Stimulated activated CD4-positive, alpha-beta T cell treated with anti-CD3 and anti-CD28 coated beads, Interleukin-15, amount 100 ng/mL, for 1 hour (primary cell): ENCODE results near the gene C10orf105.
A peak's percentile ranks its signal among the peaks of the same experiment; 100 is the strongest.

ENCODE experiments used
- DNase-seq, 2 donors: peaks; one replicate each; pipeline ENCODE4 v3.0.0-alpha.2; 2020; ENCODE audit warnings: low read depth in 1 of 2, low spot score in 1 of 2

C10orf105 gene

DNA sequence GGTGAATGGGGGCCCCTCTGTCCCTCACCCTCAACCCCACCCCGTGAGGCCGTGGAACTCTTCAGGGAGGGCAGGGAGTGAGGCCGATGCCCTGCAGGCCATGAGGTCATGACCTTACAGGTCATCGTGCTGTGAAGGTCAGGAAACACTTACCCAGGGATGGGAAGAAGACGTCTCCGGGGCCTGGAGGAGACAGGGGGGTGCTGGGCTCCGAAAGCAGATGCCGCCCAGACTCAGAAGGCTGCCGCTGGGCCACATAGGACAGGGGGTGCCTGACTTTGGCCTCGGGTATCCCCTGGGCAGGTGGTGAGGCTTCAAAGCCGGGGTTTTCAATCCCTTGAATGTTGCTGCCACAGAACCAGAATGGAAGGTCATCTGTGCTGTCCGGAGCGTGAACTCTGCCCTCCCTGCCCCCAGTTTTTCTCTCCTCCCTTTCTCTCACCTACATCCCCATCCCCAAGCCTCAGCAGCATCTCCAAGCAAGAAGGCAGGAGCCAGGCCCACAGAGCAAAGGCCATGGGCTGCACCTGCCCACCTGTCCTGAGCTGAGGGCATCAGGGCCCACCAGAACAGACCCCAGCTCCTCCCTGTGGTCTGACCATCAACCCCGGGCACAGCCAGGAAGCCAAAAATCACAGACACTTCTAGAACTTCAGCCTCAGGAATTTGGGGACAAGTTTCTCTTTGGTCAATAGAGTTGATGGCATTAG lies 32.1 kb upstream of the C10orf105 start:
- DNase-seq, result no peak

DNA sequence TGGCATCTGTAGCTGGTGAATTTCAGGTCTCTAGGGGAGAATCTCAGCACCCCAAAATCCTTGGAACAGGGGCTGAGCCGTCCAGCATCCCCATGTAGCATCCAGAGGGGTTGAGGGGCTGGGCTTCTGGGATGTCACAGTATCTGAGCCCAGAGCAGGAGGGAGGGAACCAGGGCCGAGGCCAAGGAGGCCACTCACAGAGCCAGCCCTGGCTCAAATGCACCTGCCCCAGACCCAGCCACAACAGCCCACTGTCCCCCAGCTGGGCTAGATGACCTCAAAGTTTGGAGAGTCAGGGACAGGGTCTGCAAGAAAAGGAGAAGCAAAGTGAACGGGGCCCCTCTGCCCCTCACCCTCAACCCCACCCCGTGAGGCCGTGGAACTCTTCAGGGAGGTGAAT lies 31.4 kb upstream of the C10orf105 start:
- DNase-seq, result no peak

DNA sequence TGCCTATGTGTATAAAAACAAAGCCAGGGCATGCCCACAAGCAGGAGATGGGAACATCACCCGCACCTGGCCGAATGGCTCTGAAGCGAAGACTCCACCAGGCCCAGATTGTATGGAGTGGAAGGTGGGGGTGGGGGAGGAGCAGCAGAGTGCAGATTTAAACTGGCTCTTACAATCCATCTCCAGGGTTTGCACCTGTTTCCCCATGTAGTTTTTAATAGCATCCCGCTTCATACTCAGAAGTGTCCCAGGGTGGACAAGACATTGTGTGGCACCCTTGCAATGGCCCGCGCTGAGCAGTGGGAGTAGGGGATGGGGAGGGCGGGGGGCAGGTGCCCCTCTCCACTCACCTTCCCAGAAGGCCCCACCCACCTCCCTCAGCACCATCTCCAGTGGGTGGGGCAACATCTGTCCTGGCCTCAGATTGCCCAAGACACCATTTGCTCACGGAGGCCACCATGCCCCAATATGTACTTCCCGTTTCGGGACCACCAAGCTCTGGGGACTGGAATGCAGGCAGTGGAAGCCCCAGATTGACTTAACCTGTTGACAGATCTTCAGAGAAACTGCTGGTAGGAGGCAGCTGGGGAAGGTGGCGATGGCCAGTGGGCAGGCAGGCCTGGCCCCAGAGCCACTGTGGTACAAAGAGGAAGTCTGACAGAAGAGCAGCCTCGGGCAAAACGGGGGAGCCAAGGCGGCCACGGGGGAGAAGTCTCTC lies 30.7 kb upstream of the C10orf105 start:
- no peak for DNase-seq

GRCh38 chr10:71749396-71749795 lies 29.8 kb upstream of the C10orf105 start:
- no peak for DNase-seq

DNA sequence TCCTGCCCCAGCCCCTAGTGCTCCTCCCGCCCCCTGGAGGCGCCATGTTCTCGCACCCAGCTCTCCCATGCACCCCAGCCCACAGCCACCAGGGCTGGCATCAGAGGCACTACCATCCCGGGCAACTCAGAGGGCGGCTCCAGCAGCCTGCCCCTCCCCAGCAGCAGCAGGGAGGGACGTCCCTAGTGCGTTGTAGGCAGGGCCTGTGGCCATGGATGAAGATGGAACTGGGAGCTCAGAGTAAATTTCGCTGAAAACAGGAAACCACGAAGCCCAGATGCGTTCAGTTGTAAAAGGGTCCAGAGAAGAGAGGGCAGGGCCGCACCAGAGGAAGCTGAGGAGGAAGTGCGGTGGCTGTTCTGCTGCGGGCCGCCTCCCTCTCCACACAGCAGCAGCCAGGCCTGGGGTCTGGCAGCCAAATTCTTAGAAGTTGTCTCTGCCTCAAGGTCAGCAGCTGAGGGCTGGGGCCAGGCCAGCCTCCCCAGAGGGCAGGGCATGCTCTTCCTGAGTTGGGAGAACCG lies 29.2 kb upstream of the C10orf105 start:
- peak in 1 of 2 donors; percentile 71 for DNase-seq

- DNase-seq, result no peak
Observed at GRCh38 chr10:71747551-71748523, 28.3 kb upstream of the C10orf105 start.

- DNase-seq, result no peak
Observed at GRCh38 chr10:71747039-71747531, 27.5 kb upstream of the C10orf105 start.

DNA sequence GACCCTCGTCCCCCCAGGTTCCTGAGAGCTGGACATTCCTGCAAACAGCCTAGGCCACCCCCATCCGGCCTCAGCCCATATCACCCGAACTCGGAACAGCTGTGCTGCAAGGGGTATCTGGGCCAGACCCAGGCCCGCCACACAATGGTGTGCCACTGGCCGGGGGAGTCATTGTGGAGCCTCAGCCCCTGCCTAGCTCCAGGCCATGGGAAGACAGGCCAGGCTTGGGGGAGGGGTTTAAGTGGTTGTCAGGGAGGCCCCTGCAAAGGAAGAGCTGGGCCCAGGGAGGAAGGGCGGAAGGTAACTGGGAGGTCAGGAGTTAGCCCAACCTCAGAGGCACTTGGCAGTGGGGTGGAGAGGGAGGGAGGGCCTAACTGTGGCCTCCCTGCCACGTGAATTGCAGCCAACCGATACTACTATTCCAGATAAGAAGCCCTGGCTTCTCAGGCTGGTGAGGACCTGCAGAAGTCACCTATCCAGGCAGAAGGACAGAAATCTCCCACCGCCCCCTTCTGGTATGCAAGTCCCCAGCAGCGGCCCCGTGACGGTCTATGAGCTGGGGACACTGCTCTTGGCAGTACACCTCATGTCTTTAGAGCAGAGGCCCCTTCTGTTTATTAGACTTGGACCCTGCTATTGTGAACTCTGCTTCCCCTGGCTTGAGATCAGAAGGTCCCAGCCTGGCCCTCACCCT lies 26.9 kb upstream of the C10orf105 start:
- no peak for DNase-seq

DNA sequence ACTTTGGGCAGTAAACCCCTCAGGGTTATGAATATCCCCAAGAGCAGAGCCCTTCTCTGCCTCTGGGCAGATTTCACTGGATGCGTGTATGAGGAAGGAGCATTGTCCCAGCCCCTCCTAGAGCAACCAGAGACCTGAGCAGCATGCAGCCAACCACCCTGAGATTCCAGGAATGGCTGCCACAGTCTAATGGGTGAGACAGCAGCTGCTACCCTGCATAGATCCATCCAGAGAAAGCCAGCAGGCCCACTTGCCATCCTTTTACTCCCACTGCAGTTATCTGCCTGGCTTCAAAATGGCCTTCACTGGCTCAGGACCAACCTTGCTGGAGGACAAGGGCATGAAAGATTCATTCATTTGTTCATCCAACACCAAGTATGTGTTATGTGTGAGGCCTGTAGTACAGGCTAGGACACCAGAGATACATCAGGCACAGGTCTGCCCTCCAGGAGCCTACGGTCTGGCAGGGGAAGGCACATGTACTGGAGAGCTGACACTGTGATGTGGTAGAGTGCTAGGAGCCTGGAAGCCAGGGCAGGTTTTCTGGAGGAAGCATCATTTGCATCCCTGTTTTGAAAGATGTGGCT lies 26.2 kb upstream of the C10orf105 start:
- DNase-seq, result no peak

DNA sequence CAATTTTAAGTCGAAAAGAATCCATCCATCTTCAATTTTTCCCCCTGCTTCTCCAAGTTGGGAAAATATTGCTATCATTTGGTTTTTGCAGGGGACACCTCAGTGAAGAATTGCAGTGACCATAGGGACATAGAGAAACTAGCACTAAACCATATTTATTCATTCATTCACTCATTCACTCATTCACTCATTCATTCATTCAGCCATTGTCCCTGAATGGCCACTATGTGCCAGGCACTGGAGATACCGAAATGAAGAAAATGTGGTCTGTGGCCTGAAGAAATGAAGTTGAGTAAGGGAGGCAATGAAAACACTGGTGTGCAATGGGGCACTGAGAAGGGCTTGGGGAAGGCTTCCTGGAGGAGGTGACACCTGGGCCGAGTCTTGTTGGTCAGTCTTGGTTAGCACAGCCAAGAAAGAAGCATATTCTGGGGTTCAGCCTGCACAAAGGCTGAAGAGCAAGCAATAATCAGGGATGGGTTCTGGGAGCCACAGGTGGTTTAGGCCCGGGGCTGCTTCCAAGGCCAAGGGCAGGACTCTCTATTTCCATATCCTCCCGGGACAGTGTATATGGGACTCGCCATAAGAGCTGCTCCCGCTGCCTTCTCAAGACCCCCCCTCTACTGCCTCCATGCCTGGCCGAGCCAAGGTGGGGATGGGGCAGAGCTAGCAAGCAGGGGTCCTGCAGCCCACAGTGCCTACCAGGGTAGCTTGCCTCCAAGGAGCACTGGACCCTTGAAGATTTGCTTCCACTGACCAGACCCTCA lies 25.5 kb upstream of the C10orf105 start:
- no peak for DNase-seq

- DNase-seq, result no peak
Observed at GRCh38 chr10:71743866-71744265, 24.3 kb upstream of the C10orf105 start.

DNA sequence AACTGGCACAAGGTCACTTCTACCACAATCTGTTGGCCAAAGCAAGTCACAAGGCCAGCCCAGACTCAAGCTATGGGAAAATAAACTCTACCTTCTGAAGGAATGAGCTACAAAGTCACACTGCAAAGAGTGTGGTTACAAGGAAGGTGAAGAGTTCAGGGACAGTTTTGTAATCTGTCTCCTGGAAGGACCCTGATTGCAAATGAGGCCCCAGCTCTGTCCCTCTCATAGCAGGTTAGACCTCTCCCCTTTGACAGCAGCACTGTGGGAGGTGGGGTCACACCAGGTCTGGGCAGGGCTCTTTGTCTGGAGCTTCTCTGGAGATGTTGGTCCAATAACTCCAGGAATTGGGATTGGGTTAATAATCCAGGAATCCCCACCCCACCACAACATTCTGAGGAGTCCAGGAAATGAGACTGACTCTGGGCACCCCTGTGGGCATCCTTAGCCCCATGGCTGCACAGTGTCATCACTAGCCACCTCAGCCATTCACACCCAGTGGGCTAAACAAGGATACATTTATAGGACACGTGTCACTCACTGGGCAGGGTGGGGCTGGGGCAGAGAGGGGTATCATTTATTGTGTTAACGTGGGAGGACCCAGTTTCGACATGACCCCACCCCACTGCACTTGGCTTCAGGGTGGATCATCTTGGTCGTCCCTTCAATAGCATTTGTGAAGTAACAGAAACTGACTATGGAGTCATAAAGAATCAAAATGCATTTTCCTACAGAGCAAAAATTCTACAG lies 23.7 kb upstream of the C10orf105 start:
- no peak for DNase-seq

DNA sequence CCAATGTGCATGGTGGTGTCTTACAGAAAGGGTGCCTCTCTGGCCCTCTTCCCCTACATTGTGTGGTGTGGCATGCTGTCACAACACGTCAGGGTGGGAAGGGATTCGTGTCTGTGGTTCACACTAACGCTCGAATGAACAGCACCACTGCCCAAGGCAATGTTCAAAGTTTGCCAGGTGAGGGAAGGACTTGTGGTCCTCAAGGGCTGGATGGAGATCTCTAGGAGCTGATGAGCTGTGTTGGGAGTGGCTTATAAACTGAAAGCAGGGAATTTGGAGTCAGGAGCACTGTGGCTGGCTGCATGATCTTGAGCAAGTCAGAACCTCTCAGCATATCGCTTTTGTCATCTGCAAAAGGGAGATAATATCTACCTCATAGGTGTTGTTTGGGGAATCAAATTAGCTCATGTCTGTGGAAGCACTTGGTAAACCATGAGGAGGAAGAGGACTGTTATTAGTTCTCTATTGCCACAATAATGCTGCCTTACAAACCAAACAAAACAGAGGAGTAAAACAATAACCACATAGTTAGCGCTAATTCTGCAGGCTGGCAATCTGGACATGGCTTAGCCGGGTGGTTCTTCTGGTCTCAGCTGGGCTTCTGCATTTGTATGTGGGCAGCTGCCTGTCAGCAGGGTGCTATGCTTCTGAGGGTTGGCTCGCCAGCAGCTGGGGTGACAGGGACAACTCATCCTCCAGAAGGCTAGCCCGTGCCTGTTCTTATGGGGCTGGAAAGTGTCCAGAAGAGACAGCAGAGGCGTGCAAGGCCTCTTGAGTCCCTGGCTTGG lies 22.9 kb upstream of the C10orf105 start:
- no peak for DNase-seq

GRCh38 chr10:71741671-71742070 lies 22.1 kb upstream of the C10orf105 start:
- no peak for DNase-seq

DNA sequence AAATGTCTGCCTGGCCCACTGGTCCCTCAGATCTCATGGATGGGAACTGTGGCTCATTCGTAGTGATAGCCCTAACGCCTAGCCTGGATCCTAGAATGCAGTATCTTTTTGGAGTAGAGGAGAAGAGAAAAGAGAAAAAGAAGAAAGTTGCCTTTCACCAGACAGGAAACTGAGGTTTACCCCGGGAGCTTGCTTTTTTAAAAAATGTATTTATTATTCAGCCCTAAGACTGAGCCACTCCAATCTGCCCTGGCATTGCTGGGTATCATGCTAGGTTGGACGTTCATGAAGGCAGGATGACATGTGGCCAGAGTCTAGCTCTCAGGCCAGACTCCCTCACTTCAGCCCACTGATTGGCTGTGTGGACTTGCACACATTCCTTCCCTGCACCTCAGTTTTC lies 21.5 kb upstream of the C10orf105 start:
- no peak for DNase-seq

GRCh38 chr10:71740069-71740653 lies 20.6 kb upstream of the C10orf105 start:
- no peak for DNase-seq

DNA sequence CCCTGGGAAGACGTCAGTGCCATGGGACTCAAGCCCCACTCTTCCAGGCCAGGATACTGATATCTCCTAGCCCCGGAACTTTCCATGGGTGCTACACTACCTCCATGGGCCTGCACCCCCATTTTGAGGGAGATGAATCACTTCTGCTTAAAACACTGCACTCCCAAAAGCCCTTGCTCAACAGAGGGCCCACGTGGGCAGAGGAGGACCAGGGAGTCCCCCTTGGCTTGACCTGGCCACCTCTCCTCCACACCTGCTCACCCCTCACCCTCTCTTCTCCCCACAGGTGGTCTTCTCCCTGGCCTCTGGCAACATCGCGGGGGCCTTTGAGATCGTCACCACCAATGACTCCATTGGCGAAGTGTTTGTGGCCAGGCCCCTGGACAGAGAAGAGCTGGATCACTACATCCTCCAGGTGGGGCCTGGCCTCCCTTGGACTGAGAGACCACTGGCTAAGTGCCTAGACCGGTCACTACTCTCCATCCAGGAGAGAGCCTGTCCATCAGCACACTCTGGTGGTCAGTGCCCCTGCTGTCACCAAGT lies 19.9 kb upstream of the C10orf105 start:
- DNase-seq, result no peak
